Measurements from ENCODE around the gene HLA-G.

GRCh38 chr6:29796026-29796425, 31.6 kb upstream of the HLA-G start:
- TF ChIP-seq CTCF (conservative IDR thresholded peaks at IDR 0.05) (no peak), EZH2 (IDR thresholded peaks at IDR 0.05; ENCODE audit: low read depth) (no peak)
